ENCODE measurements around the gene HBG2.
"Not testable (repeated sequence)": the region's sequence is repeated elsewhere in the genome, so short reads cannot be mapped to it uniquely, and the experiment has no call there.

HBG2 gene

GRCh38 chr11:5254646-5255413, at the start of gene HBG2:
Gene HBG2 (minus strand): TSS chr11:5254781. CDS start chr11:5254728, 53 bp downstream.
- DNase-seq: not testable (repeated sequence)

- no peak for DNase-seq
Measured at GRCh38 chr11:5304046-5304445, 49.5 kb upstream of the HBG2 start.

GRCh38 chr11:5303626-5304025, 49.0 kb upstream of the HBG2 start:
- DNase-seq: no peak

GRCh38 chr11:5301846-5302245, 47.3 kb upstream of the HBG2 start, which contains the start of gene OR51B4:
Gene OR51B4 (minus strand): TSS chr11:5301946. CDS start chr11:5301946, 0 bp downstream.
- no peak for DNase-seq

GRCh38 chr11:5300251-5300650, 45.7 kb upstream of the HBG2 start:
- DNase-seq: no peak

- no peak for DNase-seq
Measured at GRCh38 chr11:5298451-5298850, 43.9 kb upstream of the HBG2 start.

GRCh38 chr11:5297721-5298323, 43.2 kb upstream of the HBG2 start:
- DNase-seq: no peak

GRCh38 chr11:5294342-5294995, 39.9 kb upstream of the HBG2 start:
- DNase-seq: not testable (repeated sequence)

- DNase-seq: no peak
Measured at GRCh38 chr11:5293028-5293427, 38.4 kb upstream of the HBG2 start.

- DNase-seq: no peak
Measured at GRCh38 chr11:5291207-5291838, 36.7 kb upstream of the HBG2 start.

GRCh38 chr11:5290106-5290505, 35.5 kb upstream of the HBG2 start:
- no peak for DNase-seq

GRCh38 chr11:5289696-5290095, 35.1 kb upstream of the HBG2 start:
- DNase-seq: no peak

- DNase-seq: no peak
Measured at GRCh38 chr11:5288906-5289550, 34.4 kb upstream of the HBG2 start.

GRCh38 chr11:5288108-5288905, 33.7 kb upstream of the HBG2 start:
- DNase-seq: no peak

GRCh38 chr11:5286901-5287300, 32.3 kb upstream of the HBG2 start:
- no peak for DNase-seq

GRCh38 chr11:5286351-5286750, 31.8 kb upstream of the HBG2 start:
- no peak for DNase-seq

- no peak for DNase-seq
Measured at GRCh38 chr11:5285703-5286340, 31.2 kb upstream of the HBG2 start.

GRCh38 chr11:5284637-5285036, 30.1 kb upstream of the HBG2 start:
- DNase-seq: no peak

GRCh38 chr11:5283882-5284281, 29.3 kb upstream of the HBG2 start:
- DNase-seq: no peak

GRCh38 chr11:5283086-5283485, 28.5 kb upstream of the HBG2 start:
- DNase-seq: no peak

- DNase-seq: no peak
Measured at GRCh38 chr11:5282628-5283027, 28.0 kb upstream of the HBG2 start.

- no peak for DNase-seq
Measured at GRCh38 chr11:5281596-5281995, 27.0 kb upstream of the HBG2 start.
